Hematopoietic multipotent progenitor cell treated with erythropoietin and hydrocortisone succinate and interleukin-3 and kit ligand, for 6 days (in vitro differentiated cells): Measurements from ENCODE around the gene ANXA4.
A peak's percentile ranks its signal among the peaks of the same experiment; 100 is the strongest.
"Not testable (repeated sequence)": the region's sequence is repeated elsewhere in the genome, so short reads cannot be mapped to it uniquely, and the experiment has no call there.

Experiments used
- DNase-seq: peaks from one replicate; pipeline ENCODE4 v3.0.0-alpha.2; 2015

Gene ANXA4

GRCh38 chr2:69780921-69781320 lies 39.0 kb downstream of the ANXA4 start:
- no peak for DNase-seq

- DNase-seq: peak; percentile 72
These were observed 39.7 kb downstream of the ANXA4 start for GRCh38 chr2:69781321-69782248.

- DNase-seq: no peak
These were observed 42.3 kb downstream of the ANXA4 start for GRCh38 chr2:69784228-69784627.

- no peak for DNase-seq
These were observed 43.4 kb downstream of the ANXA4 start for GRCh38 chr2:69785358-69785757.

GRCh38 chr2:69786052-69786560 lies 44.2 kb downstream of the ANXA4 start:
- no peak for DNase-seq

- no peak for DNase-seq
These were observed 47.3 kb downstream of the ANXA4 start for GRCh38 chr2:69789175-69789721.

GRCh38 chr2:69789772-69790600 lies 48.1 kb downstream of the ANXA4 start:
- peak; percentile 31 for DNase-seq

- DNase-seq: no peak
These were observed 48.6 kb downstream of the ANXA4 start for GRCh38 chr2:69790601-69790959.

GRCh38 chr2:69791045-69791444 lies 49.1 kb downstream of the ANXA4 start:
- DNase-seq: no peak

GRCh38 chr2:69796174-69796573 lies 54.2 kb downstream of the ANXA4 start:
- peak; percentile 86 for DNase-seq

- no peak for DNase-seq
These were observed 55.3 kb downstream of the ANXA4 start for GRCh38 chr2:69797235-69797634.

GRCh38 chr2:69797836-69798289 lies 55.9 kb downstream of the ANXA4 start:
- no peak for DNase-seq

- no peak for DNase-seq
These were observed 56.5 kb downstream of the ANXA4 start for GRCh38 chr2:69798290-69798908.

GRCh38 chr2:69798909-69799526 lies 57.1 kb downstream of the ANXA4 start:
- peak; percentile 99 for DNase-seq

GRCh38 chr2:69801745-69802290 lies 59.9 kb downstream of the ANXA4 start:
- DNase-seq: no peak

- not testable (repeated sequence) for DNase-seq
These were observed 60.9 kb downstream of the ANXA4 start for GRCh38 chr2:69802781-69803367.

- DNase-seq: no peak
These were observed 62.5 kb downstream of the ANXA4 start for GRCh38 chr2:69804416-69804815.

GRCh38 chr2:69805887-69806286 lies 64.0 kb downstream of the ANXA4 start:
- DNase-seq: peak; percentile 33

- no peak for DNase-seq
These were observed 66.0 kb downstream of the ANXA4 start for GRCh38 chr2:69807821-69808540.

- DNase-seq: no peak
These were observed 68.6 kb downstream of the ANXA4 start for GRCh38 chr2:69810550-69810949.

GRCh38 chr2:69811018-69811417 lies 69.1 kb downstream of the ANXA4 start:
- no peak for DNase-seq
